Calu3 (cell line): Measurements from ENCODE around the gene EXOC6B. TPM values are rescaled to one million over a fixed set of nuclear protein-coding genes. Genes with fewer than 3 reads are reported as not detected.

Experiments used
- BruUV-seq: library from RNA; stranded (reverse); fragments of 400-500 nt; replicated peaks from 2 replicates; lab custom pipeline; 2021; lab: Mats Ljungman, UMichigan
- CTCF ChIA-PET: fragments of 300-600 bp; sonication (Branson Sonifier 250); formaldehyde crosslinking; loops from one replicate; lab custom pipeline; 2022; ENCODE audit warnings: antibody characterized with exemption; lab: Charles Lee
- DNase-seq: peaks from one replicate; pipeline ENCODE4 v3.0.0; 2022
- H3K27ac Mint-ChIP-seq: one replicate; pipeline ENCODE4 v1.8.0; 2022; ENCODE audit warnings: mixed read lengths; ENCODE audit not compliant: unreplicated experiment
- H3K27me3 Mint-ChIP-seq: one replicate; pipeline ENCODE4 v1.8.0; 2022; ENCODE audit warnings: mixed read lengths; ENCODE audit not compliant: unreplicated experiment
- H3K36me3 Mint-ChIP-seq: one replicate; pipeline ENCODE4 v1.8.0; 2022; ENCODE audit warnings: mild to moderate bottlenecking, moderate library complexity, mixed read lengths; ENCODE audit not compliant: insufficient read depth, unreplicated experiment
- H3K4me1 Mint-ChIP-seq: one replicate; pipeline ENCODE4 v1.8.0; 2022; ENCODE audit warnings: mild to moderate bottlenecking, low read depth, mixed read lengths; ENCODE audit not compliant: unreplicated experiment
- H3K4me3 Mint-ChIP-seq: one replicate; pipeline ENCODE4 v1.8.0; 2022; ENCODE audit warnings: mild to moderate bottlenecking, low read depth, moderate library complexity, mixed read lengths; ENCODE audit not compliant: unreplicated experiment
- H3K9me3 Mint-ChIP-seq: one replicate; pipeline ENCODE4 v1.8.0; 2022; ENCODE audit warnings: low read depth, mixed read lengths; ENCODE audit not compliant: unreplicated experiment
- intact Hi-C: fragments of 100-400 bp; cut with micrococcal nuclease; formaldehyde crosslinking; loops from one replicate; pipeline ENCODE4 v1.10.0; 2022; ENCODE audit not compliant: unreplicated experiment
- total RNA-seq: library from RNA; stranded (reverse); gene quantifications from 2 replicates; pipeline ENCODE4 v1.2.3, GENCODE V29; 2022
- TF ChIP-seq, protein P1 (sequence below): fragments of 200-600 bp; IDR thresholded peaks from one replicate; pipeline ENCODE4 v1.8.0; 2022; ENCODE audit warnings: antibody characterized with exemption; ENCODE audit not compliant: unreplicated experiment

The EXOC6B gene
- total RNA-seq, 1 experiment from 2014 or later = 26.6 TPM

DNA sequence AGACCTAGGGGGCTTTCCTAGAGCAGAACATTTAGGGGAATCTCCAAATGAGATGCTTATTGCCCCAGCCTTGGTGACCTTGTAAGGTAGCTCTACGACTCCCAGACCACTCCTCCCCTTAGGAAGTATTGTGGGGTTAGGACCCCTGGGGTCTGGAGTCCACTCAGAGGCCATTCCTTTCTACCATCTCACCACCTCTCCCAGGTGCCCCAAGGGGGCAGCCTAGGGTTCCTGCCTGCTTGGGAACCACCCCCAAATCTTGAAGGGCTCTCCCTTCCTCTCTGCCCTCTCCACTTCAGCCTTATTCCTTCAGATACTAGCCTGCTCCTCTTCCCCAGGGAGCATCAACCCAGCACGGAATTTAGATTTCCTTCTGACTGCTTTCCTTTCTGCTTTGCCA lies 17.5 kb upstream of the EXOC6B start:
- Mint-ChIP-seq H3K4me1 (no peaks in the 10 kb centered on the region), H3K27ac (no peak overlapping the region), H3K9me3 (no peaks in the 10 kb centered on the region), H3K4me3 (no peak overlapping the region), H3K36me3 (no peaks in the 10 kb centered on the region), H3K27me3 (peaks cover 12% of the 10 kb centered on the region)
- CTCF ChIA-PET = no interaction called here
- TF ChIP-seq, protein P1, sequence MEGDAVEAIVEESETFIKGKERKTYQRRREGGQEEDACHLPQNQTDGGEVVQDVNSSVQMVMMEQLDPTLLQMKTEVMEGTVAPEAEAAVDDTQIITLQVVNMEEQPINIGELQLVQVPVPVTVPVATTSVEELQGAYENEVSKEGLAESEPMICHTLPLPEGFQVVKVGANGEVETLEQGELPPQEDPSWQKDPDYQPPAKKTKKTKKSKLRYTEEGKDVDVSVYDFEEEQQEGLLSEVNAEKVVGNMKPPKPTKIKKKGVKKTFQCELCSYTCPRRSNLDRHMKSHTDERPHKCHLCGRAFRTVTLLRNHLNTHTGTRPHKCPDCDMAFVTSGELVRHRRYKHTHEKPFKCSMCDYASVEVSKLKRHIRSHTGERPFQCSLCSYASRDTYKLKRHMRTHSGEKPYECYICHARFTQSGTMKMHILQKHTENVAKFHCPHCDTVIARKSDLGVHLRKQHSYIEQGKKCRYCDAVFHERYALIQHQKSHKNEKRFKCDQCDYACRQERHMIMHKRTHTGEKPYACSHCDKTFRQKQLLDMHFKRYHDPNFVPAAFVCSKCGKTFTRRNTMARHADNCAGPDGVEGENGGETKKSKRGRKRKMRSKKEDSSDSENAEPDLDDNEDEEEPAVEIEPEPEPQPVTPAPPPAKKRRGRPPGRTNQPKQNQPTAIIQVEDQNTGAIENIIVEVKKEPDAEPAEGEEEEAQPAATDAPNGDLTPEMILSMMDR = no peak
- no peak for DNase-seq
- intact Hi-C loops = no loop called here
- no TSS peak for BruUV-seq

DNA sequence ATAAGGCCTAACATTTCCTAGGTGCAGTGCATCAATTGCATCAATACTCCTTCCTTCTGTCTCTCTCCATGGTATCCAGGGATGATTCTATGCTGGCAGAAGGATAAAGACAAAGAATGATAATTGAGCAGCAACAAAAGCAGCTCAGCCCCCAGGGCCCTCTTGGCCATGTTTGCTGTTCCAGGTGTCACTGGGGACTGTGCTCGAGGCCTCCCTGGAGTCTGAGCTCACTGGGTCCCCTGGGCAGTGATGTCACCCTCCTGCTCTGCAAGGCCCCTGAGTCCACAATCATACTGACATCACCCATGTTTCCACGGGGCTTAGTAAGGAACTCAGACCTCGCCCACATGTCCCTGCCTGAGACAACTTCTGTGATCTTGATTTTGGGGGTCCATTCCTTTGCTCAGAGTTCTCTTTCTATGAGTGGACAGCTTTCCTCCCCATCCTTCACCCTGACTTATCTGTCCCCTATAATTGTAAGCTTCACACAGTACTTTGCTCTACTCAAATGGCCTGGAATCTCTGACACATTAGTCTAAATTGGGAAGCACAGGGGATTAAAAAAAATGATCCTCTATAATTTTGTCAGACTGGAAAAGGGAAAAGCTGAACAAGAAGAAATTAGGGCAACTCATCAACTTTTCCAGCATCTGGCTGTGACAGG lies 15.8 kb upstream of the EXOC6B start:
- Mint-ChIP-seq H3K4me3 (no peak overlapping the region), H3K36me3 (no peaks in the 10 kb centered on the region), H3K9me3 (no peaks in the 10 kb centered on the region), H3K27ac (no peak overlapping the region), H3K4me1 (no peaks in the 10 kb centered on the region), H3K27me3 (peaks cover 12% of the 10 kb centered on the region)
- CTCF ChIA-PET = no interaction called here
- no peak for DNase-seq
- TF ChIP-seq, protein P1 = no peak
- intact Hi-C loops = no loop called here
- BruUV-seq = no TSS peak

DNA sequence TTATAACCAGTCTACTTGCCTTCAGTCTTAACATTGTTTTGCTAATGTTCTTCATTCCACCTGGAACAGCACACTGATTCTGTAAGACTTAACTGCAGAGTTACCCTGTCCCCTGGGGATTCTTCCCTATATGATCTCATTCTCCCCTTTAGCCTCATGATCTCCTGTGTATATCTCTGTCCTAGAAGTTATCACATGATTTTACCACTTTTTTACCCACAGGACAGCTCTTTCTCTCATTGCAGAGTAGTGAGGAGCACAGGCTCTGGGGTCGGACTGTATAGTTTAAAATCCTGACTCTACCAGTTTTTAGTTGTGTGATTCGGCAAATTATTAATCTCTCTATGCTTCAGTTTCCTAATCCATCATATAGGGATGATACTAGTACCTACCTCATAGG lies 14.2 kb upstream of the EXOC6B start:
- TF ChIP-seq, protein P1 = no peak
- H3K36me3 Mint-ChIP-seq = no peaks in the 10 kb centered on the region
- BruUV-seq = no TSS peak
- intact Hi-C loops = no loop called here
- DNase-seq = no peak
- peaks cover 27% of the 10 kb centered on the region for H3K27me3 Mint-ChIP-seq
- no peaks in the 10 kb centered on the region for H3K4me1 Mint-ChIP-seq
- CTCF ChIA-PET = no interaction called here
- H3K9me3 Mint-ChIP-seq = no peaks in the 10 kb centered on the region
- H3K4me3 Mint-ChIP-seq = no peak overlapping the region
- H3K27ac Mint-ChIP-seq = no peak overlapping the region

DNA sequence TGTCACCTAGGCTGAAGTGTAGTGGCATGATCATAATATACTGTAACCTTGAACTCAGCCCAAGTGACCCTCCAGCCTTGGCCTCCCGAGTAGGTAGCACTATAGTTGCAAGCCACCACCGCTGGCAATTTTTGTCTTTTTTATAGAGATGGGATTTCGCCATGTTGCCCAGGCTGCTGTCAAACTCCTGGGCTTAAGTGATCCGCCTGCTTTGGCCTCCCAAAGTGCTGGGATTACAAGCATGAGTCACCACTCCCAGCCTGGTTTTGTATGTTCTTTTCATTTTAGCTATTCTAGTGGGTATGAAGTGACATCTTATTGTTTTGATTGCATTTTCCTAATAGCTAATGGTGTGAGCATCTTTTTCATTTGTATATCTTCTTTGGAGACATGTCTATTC lies 11.3 kb upstream of the EXOC6B start:
- CTCF ChIA-PET = interaction anchor here (0.6 kb wide), 1 partner anchor 46 kb away, joined by 3 read pairs; no protein-coding TSS in a partner anchor
- peaks cover 6% of the 10 kb centered on the region for H3K4me1 Mint-ChIP-seq
- H3K4me3 Mint-ChIP-seq = no peak overlapping the region
- H3K27me3 Mint-ChIP-seq = peaks cover 27% of the 10 kb centered on the region
- BruUV-seq = no TSS peak
- no peak for DNase-seq
- no peaks in the 10 kb centered on the region for H3K36me3 Mint-ChIP-seq
- no peaks in the 10 kb centered on the region for H3K9me3 Mint-ChIP-seq
- H3K27ac Mint-ChIP-seq = no peak overlapping the region
- TF ChIP-seq, protein P1 = no peak
- intact Hi-C loops = no loop called here
